NK-92 (cell line): ENCODE results near the gene FRS2.
"Not testable (repeated sequence)": the region's sequence is repeated elsewhere in the genome, so short reads cannot be mapped to it uniquely, and the experiment has no call there.

ENCODE experiments used
- DNase-seq: peaks from one replicate; lab custom pipeline; 2025; ENCODE audit not compliant: unreplicated experiment; lab: John Stamatoyannopoulos, UW

Gene FRS2

DNA sequence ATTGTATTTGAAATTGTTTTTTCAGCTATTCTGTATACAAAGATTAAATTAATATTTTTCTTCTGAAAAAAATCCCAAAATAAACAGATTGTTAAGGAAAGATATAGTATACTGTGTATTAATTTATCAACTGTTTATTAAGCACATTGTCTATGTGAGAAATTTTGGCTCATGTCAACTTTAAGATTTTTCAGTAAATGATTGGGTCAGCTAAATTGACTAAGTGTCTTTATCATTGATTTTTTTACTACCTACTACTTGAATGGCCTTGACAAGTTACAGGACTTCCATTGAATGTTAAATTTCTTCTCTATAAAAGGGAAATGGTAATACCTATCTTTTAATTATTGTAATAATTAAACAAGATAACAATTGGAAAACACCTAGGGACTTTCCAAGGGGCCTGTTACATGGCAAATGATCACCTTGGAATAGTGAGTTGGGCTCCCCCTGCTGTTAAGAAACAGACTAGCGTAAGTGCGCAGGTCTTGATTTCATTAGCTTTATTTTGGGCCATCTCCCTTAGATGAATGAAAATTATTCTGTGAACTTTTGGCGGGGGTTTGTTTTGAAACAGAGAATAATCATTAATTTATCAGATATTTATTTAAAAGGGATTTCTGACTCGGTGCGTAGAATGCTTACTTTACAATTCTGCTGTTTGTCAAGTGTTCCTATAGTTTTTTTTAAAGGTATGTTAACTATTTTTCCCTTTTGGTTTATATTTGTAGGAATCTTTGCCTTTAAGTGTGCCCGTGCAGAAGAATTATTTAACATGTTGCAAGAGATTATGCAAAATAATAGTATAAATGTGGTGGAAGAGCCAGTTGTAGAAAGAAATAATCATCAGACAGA, 100.6 kb downstream of the FRS2 start:
- DNase-seq = no peak

DNA sequence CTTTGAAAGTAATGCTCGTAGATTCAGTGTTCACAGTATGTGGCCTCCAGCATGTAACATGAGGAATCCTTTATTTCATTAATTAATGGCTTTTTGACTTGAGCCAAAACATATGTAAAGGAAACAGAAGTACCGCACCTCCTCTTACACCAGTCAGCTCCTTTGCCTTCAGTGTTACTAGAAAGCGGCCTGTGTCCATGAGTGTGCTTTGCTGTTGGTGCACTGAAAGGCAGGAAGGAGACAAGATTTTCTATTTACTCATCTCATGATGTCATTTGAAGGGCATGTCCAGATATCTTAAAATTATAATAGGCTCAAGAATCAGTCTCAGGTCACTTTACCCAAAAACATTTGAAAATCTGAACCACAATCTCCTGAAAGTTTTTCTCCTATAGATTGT, 105.2 kb downstream of the FRS2 start:
- DNase-seq = no peak

DNA sequence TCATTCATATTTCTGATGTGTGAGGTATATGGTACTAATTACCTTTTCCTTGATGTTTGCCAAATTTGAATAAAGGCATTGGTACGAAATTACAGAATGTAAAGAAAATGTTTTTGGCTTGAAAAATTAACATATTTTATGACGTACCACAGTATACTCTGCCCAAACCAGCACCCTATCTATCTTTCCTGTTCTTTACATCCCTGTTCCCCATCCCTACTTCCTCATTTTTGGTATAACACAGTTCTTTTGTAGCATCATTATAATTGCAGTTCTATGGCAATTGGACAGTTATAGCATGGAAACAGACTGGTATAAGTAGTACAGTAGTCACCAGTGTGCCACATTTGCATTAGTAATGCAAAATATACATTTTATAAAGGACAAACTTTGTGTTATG, 108.1 kb downstream of the FRS2 start:
- DNase-seq = no peak

DNA sequence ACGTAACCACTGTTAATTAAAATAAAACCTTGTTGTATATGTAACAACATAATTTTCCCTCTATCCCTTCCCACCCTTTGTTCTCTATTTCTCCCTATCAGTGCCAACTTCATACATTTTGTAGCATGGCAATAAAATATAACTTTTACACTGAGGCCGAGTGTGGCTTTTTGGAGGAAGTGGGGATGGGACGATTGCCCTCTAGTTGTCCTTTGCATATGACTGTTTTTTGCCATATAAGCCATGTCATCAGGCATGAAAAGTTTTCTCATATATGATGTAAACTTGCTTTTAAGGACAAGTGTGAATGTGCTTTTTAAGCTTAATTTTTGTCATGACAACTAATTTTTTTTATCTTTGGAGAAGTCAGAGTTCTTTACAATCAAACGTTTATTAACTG, 108.8 kb downstream of the FRS2 start:
- no peak for DNase-seq

DNA sequence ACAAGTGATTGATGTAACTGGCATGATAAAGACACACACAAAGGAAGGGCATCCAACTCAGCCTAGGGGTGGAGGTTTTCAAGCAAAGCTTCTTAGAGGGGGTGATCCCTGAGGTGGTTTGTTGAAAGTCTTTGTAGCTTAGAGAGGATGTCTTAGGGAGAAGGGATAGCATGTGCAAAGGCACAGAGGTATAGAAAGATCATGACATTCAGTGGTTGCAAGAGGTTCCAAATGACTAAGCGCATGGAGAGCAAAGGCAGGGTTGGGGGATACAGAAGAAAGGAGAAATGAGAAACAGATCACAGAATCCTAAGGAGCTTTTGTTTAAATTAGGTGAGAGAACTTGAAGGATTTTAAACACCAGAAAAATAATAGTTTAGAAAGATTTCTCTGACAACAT, 109.9 kb downstream of the FRS2 start:
- DNase-seq = no peak

DNA sequence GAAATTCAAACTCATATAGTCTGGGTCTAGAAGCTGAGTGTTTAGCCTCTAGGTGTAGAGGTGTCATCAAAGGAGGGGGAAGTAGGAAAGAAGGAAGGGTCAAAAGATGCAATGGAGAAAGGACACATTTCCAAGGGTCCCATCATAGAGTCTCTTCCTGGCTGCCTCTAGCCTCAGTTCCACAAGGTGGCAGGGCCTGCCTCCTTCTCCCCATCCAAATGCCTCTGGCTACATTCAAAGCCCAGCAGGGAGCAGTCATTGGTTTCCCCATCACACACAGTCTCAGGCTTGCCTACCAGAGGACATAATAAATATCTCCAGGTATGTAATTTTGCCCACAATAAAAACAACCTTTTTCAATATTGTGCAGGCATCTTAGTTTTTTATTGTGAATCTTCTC, 113.0 kb downstream of the FRS2 start:
- DNase-seq = no peak

DNA sequence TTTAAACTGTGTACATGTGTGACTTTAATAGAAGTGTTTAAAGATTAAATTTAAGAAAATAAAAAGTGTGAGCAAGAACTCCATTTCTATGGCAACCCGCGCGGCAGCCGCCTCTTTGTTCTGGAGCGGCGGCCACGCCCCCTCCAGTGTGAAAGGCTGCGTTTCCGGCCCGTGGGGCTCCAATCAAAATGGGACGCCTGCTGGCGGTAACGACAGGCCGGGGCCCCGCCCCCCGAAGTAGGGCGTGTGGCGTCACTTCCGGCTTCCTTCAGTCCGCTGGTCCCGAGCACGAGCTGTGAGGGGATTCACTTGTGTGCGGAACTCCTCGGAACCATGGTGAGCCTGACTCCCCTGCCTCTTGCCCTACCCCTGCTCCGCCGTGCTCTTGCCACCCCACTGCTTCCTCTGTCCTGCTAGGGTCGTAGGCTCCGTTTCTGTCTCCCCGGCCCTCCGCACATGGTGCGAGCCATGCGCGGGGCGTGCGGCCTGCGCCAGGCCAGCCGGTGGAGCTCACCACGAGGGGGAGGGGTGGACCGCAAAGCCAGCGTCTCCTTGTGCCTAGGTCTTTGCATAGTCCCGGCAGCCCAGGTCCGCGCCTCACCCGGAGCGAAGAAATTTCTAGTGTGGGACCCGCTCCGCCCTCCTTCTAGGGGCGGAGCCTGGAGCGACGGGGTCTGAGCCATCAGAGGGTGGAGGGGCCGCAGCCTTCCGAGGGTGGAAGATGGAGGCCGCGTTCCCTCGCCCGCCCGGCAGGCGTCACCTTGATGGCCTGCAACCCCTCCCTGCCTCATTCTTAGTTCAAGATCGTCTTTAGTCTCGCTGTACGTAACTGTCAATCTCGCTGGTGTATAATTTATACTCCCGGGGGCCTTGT, 115.2 kb downstream of the FRS2 start, which contains the start of gene CCT2:
TSS of gene CCT2 (plus strand) at position 271 of the 874 bp plus-strand sequence. CDS start at position 334, 63 bp downstream.
- DNase-seq = peak; percentile 81

DNA sequence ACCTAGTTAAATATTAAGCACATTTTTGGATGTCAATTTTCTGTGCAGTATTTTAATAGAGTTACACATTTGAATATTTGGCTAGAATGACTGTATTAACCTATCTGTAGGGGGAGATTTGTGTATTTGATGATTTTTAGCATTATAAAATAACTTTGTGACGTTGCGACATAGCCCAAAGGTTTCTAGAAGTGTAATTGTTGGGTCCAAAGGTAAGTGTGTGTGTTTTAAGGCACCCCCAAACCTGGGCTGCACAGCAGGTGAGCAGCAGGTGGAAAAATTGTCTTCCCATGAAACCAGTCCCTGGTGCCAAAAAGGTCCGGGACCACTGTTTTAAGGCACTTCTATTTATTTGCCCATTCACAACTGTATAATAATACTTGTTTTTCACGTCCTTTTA, 118.3 kb downstream of the FRS2 start:
- no peak for DNase-seq

DNA sequence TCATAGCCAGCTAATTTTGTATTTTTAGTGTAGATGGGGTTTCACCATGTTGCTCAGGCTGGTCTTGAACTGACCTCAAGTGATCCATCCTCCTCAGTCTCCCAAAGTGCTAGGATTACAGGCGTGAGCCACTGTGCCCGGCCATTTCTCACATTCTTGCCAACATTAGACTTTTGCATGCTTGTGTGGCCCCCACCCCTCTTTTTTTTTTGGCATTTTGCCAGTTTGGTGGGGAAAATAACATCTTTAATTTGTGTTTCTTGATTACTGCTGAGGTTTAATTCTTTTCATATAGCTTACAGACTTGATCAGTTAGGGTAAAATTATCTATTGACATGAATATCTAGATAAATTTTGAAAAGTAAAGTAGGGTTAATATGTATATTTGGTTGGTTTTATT, 118.9 kb downstream of the FRS2 start:
- DNase-seq = no peak

DNA sequence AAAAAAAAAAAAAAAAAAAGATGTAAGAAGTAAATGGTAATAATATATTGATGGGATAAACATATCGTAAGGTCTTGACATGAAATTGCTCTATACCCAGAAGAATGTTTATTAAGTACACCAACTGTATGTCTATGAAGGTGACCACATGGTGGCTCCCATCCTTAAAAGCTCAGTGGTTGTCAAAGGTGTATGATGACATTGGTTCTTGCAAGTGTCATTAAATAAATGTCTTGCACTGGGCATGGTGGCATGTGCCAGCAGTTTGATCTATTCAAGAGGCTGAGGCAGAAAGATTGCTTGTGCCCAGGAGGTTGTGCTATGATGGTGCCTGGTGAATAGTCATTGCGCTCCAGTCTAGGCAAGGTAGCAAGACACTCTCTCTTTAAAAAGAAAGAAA, 125.5 kb downstream of the FRS2 start:
- DNase-seq = no peak

DNA sequence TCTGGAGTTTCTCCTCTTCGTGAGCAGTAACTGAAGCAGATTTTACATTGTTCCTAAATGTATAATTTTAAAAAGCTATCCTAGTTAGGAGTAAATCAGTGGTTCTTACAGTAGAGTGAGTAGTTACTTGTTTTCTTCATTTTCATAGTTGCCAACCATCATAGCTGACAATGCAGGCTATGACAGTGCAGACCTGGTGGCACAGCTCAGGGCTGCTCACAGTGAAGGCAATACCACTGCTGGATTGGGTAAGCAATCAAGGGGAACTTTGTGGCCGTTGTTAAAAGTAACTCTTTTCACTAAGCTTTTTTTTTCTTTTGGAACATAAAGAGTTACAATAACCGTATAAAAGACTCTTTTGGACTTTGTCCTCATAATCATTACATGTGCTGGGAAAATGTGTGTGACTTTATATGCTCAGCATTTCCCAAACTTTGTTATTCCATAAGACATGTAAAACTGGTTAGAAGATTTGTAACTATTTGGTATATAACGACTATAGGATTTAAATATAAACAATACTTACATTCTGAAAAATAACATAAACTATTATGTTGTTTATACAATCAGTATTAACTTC, 128.1 kb downstream of the FRS2 start:
- DNase-seq = no peak

DNA sequence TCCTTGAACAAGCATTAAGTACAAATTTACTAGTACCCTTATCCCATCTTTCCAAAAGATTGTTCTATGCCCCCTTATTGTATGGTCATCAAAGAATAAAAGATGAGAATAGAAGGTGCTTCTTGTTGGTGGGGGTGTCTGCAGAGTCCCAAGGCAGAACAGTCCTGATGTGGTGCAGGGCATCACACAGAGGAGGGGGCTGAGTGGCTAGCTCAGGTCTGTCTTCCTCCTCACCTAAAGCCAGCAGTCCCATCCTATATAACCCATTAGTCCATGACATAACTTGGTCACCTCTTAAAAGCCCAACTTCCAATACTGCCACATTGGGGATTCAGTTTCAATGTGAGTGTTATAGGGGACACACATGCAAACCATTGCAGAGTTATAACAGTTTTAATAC, 130.6 kb downstream of the FRS2 start:
- no peak for DNase-seq

DNA sequence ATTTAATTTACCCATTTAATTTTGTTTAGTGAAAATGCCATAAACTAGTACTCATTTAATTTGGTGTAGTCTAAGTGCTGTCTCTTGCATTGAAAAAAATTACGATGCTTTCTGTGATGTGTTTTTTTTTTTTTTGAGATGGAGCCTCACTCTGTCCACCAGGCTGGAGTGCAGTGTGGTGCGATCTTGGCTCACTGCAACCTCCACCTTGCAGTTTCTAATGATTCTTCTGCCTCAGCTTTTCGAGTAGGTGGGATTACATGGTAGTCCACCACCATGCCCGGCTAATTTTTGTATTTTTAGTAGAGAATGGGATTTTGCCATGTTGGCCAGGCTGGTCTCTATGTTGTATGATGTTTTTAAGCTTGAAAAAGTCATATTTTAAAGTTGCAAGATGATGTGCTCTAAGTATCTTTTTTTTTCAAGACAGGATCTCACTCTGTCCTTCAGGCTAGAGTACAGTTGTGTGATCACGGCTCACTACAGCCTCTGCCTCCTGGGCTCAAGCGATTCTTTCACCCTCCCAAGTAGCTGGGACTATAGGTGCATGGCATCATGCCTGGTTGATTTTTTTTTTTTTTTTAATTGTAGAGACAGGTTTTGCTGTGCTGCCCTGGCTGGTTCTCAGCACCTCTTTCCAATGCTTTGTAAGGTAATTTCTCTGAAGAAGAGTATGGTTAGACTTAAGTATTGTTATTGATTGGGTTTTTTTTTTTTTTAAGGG, 131.9 kb downstream of the FRS2 start:
- no peak for DNase-seq

DNA sequence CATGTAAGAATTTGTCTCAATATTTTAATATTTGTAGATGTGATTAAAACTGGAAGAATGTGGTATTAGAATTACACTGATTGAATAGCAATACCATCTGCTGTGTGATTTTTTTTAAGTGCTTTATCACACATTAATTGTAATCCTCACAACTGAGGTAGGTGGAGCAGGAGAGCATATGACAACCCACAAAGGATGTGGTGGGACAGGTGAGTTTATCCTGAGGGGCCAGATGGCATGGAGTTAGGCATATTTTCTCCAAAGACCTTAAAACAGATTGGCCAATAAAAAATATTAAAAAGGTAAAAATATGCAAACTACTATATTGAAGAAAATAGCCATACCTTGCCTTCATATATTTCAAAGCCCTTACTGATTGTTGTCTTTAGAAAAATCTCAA, 132.8 kb downstream of the FRS2 start:
- DNase-seq = no peak

DNA sequence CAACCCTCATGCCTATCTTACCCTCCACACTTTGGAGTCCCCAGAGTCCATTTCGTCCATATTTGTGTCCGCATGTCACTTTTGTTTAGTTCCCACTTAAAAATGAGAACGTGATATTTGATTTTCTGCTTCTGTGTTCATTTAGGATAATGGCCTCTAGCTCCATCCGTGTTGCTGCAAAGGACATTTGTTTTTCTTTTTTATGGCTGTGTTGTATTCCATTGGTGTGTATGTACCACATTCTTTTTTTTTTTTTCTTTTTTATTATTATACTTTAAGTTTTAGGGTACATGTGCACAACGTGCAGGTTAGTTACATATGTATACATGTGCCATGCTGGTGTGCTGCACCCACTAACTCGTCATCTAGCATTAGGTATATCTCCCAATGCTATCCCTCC, 133.4 kb downstream of the FRS2 start:
- DNase-seq = not testable (repeated sequence)

DNA sequence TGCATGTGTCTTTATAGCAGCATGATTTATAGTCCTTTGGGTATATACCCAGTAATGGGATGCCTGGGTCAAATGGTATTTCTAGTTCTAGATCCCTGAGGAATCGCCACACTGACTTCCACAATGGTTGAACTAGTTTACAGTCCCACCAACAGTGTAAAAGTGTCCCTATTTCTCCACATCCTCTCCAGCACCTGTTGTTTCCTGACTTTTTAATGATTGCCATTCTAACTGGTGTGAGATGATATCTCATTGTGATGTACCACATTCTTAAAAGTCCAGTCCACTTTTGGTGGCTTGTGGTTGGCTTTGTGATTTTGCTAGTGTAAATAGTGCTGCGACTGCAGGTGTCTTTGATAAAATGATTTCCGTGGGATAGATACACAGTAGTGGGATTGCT, 134.1 kb downstream of the FRS2 start:
- DNase-seq = not testable (repeated sequence)

DNA sequence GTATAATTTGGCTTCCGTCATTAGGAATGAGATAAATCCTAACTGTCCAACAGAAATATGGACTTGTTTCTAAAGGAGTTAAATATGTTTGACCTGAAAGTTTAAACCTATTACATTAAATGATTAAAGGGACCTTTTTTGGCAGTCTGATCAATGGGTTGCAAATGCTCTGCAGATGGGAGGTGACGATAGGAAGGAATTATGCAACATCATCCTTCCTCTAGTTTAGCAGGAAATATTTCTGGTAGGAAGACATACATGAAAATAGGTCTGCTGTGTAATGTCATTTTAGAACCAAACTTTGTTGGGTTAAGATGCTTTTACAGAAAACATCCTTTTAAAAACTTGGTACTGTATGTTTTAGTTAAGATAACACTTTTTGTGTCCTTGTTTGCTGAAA, 137.9 kb downstream of the FRS2 start:
- no peak for DNase-seq

DNA sequence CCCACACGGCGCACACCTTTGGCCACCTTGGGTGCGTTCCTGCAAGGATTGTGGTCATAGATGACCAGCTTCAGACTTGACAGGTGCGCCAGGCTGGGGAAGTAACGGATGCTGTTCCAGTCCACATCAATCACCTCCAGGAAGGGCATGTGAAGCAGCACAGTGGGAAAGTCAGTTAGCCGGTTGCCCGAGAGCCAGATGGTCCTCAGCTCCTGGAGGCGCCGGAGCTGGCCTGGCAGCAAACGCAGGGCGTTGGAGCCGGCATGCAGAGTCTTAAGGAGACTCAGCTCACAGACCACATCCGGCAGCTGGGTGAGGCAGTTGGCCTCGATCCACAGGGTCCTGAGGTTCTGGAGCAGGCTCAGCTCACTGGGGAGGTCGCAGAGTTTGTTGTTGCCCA, 139.9 kb downstream of the FRS2 start:
- DNase-seq = no peak

DNA sequence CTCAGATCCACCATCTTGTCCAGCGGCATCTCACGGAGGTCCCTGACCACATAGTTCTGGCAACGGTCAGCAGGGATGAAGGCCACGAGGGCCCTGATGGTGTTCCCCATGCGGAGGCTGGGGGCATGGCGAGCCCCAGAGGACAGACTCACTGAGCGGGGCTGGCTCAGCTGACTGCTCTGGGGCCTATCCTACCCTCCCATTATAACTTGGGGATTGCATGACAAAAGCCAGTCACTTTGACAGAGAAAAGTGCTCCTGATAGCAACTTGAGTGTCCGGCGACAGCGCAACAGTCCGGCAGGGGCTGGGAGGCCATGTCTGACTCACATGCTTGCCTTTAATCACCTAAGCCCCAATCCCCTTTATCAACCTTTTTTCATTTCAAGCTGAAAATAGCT, 140.5 kb downstream of the FRS2 start, which contains the start of gene LRRC10:
TSS of gene LRRC10 (minus strand) at position 179 of the 400 bp plus-strand sequence. CDS start at position 110, 69 bp downstream.
- no peak for DNase-seq

DNA sequence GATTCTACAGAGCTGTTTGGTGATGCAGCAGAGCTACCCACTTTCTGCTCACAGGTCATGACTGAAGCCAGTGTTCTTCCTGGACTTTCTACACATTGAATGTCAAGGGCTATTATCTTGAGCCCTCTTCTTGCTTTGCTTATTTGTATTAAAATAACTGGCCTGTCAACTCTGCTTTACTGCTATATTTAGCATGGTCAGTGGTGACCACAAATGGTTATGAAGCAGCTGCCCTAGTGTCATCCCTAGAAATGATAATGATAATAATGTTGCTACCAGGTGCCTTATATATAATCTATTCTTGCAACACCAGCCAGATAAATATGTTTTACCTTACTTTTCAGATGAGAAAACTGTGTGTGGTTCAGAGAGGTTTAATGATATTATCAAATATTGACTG, 143.2 kb downstream of the FRS2 start:
- DNase-seq = no peak

DNA sequence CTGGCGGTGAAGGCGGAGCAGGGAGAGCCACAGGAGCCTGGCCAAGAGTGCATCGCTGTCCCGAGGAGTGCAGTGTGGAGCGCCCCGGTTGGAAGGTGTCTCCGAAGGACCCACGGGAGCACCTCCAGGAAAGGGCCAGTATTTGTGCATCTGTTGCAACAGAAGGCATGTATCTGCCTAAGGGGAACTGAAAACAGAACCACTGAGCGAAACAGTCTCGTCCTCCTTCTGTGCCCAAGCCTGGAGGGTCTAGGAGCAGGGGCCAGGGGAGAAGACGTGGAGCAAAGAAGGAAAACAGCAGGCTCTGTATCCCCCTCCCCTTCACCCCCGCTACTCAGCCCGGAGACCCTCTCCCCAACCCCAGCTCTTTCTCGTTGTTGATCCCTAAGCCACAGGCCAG, 145.8 kb downstream of the FRS2 start:
- DNase-seq = no peak
